Peyer's patch (tissue), 4 donors: Measurements from ENCODE around the gene ZNHIT3. TPM values are rescaled to one million over a fixed set of nuclear protein-coding genes. Genes with fewer than 3 reads are reported as not detected.

Experiments used
- DNase-seq, 3 donors: peaks; one replicate each; pipeline ENCODE4 v3.0.0-alpha.2; 2017 to 2019
- H3K27ac ChIP-seq, 4 donors: fragments of 200-600 bp; sonication (generic); one replicate each; pipeline ENCODE4 v1.5.1; 2016 to 2019
- H3K27me3 ChIP-seq, 2 donors: fragments of 200-600 bp; sonication (generic); one replicate each; pipeline ENCODE4 v1.5.1; 2019
- H3K36me3 ChIP-seq, 3 donors: fragments of 200-600 bp; sonication (generic); one replicate each; pipeline ENCODE4 v1.5.1; 2016 to 2019
- H3K4me1 ChIP-seq, 4 donors: fragments of 200-600 bp; sonication (generic); one replicate each; pipeline ENCODE4 v1.5.1; 2016 to 2019
- H3K4me3 ChIP-seq, 4 donors: fragments of 200-600 bp; sonication (generic); 1 replicate in 3 of 4; 2 replicates in 1 of 4; pipeline ENCODE4 v1.5.1; 2016 to 2019; ENCODE audit warnings: mild to moderate bottlenecking in 1 of 4
- H3K9me3 ChIP-seq, 4 donors: fragments of 200-600 bp; sonication (generic); one replicate each; pipeline ENCODE4 v1.5.1; 2016 to 2019; ENCODE audit warnings: mild to moderate bottlenecking in 1 of 4
- POLR2A ChIP-seq, 2 donors: fragments of 450-650 bp; IDR thresholded peaks; one replicate each; pipeline ENCODE4 v1.5.1; 2017; ENCODE audit warnings: antibody characterized with exemption in 2 of 2, mild to moderate bottlenecking in 2 of 2, moderate library complexity in 2 of 2
- total RNA-seq, 4 donors: library from RNA; depleted of rRNA; stranded (reverse); fragments of >200 nt; gene quantifications; one replicate each; pipeline ENCODE4 v1.1.0, GENCODE V29; 2016
- TF ChIP-seq, protein P1 (sequence below), 6 experiments: fragments of 450-650 bp in 4 of 6; fragments of 200-600 bp in 2 of 6; sonication (generic) in 1 of 6; IDR thresholded peaks; one replicate each; pipeline ENCODE4 v1.5.1; 2017 to 2019; ENCODE audit warnings: antibody characterized with exemption in 6 of 6, mild to moderate bottlenecking in 3 of 6, moderate library complexity in 1 of 6

Gene ZNHIT3
- total RNA-seq, 4 donors from 2014 or later: 13.8 to 29.7 (median 17.9) TPM

DNA sequence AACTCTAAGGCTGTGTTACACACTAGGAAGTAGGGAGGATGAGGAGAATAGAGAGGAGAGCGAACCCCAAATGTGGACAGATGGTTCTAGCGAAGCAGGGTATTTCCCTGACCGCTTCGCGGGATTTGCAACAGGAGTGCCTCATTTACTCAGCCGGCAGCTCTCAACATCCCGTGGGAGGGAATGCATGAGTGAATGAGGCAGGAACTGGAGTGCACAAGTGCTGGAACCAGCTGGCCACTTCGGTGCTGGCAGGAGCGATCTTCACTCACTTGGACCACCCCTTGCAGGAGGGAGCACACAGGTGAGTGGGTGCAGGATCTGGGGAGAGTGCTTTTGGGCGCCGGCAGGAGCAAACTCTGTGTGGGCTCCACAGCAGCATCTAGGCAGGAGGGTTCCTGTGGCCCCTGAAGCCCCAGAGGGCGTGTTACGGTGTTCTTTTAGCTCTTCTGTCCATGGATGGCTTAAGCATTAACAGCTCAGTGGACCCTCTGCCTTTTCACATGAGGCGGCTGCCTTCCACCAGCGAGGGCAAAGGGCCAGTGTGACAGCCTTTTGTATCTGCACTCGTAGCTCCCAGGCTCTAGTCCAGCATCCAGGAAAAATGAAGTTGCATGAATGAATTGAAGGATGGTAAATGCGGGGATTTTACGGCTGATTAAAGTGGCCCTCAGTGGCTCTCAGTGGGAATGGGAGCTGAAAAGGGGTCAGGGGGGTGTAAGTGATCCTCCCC, 17.4 kb upstream of the ZNHIT3 start:
- no peak for DNase-seq

DNA sequence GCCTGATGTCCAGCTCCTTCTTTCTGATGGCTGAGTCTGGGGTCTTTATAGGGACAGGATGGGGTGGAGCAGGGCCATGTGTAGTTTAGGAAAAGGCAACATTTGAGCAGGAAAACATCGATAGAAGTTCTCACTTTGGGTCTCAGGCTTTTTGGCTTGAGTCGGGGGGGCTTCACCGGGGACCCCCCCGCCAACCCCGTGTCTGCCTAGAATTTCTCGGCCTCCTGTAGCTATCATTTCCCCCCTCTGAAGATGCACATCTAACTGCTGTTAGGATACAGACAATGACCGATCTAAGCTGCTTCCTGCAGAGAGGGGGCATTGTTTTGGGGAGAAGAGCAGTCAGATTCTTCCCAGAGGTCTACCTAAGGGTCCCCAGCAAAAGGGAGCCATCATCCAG, 16.7 kb upstream of the ZNHIT3 start:
- Histone ChIP-seq H3K36me3 (no peaks in the 10 kb centered on the region), H3K27ac (no peak overlapping the region), H3K4me1 (no peaks in the 10 kb centered on the region), H3K4me3 (no peak overlapping the region), H3K27me3 (peaks cover 0 to 4% of the 10 kb centered on the region in 2 donors), H3K9me3 (no peaks in the 10 kb centered on the region)
- TF ChIP-seq POLR2A (IDR thresholded peaks at IDR 0.05): no peak
- TF ChIP-seq, protein P1, sequence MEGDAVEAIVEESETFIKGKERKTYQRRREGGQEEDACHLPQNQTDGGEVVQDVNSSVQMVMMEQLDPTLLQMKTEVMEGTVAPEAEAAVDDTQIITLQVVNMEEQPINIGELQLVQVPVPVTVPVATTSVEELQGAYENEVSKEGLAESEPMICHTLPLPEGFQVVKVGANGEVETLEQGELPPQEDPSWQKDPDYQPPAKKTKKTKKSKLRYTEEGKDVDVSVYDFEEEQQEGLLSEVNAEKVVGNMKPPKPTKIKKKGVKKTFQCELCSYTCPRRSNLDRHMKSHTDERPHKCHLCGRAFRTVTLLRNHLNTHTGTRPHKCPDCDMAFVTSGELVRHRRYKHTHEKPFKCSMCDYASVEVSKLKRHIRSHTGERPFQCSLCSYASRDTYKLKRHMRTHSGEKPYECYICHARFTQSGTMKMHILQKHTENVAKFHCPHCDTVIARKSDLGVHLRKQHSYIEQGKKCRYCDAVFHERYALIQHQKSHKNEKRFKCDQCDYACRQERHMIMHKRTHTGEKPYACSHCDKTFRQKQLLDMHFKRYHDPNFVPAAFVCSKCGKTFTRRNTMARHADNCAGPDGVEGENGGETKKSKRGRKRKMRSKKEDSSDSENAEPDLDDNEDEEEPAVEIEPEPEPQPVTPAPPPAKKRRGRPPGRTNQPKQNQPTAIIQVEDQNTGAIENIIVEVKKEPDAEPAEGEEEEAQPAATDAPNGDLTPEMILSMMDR (IDR thresholded peaks at IDR 0.05): no peak
- DNase-seq: no peak

More for the DNA sequence above, 17.4 kb upstream of the ZNHIT3 start:
- Histone ChIP-seq H3K9me3 (peaks cover 0 to under 1% (median 0%) of the 10 kb centered on the region in 4 donors), H3K4me3 (no peak overlapping the region), H3K36me3 (no peaks in the 10 kb centered on the region), H3K27me3 (peaks cover 0 to 7% of the 10 kb centered on the region in 2 donors), H3K27ac (no peak overlapping the region), H3K4me1 (no peaks in the 10 kb centered on the region)
- TF ChIP-seq, protein P1 (IDR thresholded peaks at IDR 0.05): no peak
- TF ChIP-seq POLR2A (IDR thresholded peaks at IDR 0.05): no peak

DNA sequence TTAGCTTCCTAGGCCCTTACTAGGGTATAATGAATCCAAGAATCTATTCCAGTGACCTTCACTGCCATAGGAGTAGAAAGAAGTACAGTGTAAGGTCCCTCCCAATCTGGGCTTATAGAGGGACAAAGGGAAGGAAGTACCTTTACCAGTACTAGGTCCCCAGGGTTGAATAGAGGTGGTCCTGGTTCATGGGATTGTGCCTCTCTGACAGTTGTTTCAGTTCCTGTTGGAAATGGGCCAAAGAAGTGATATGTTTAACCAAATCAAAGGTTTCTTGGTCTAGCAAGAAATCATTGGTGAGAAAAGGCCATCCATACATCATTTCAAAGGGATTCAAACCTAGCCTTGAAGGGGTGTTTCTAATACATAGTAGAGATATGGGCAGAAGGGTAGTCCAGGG, 16.0 kb upstream of the ZNHIT3 start:
- Histone ChIP-seq H3K27ac (no peak overlapping the region), H3K4me1 (no peaks in the 10 kb centered on the region), H3K36me3 (no peaks in the 10 kb centered on the region), H3K27me3 (no peaks in the 10 kb centered on the region), H3K4me3 (no peak overlapping the region), H3K9me3 (no peaks in the 10 kb centered on the region)
- no peak for DNase-seq
- TF ChIP-seq POLR2A (IDR thresholded peaks at IDR 0.05): no peak
- TF ChIP-seq, protein P1 (IDR thresholded peaks at IDR 0.05): no peak

DNA sequence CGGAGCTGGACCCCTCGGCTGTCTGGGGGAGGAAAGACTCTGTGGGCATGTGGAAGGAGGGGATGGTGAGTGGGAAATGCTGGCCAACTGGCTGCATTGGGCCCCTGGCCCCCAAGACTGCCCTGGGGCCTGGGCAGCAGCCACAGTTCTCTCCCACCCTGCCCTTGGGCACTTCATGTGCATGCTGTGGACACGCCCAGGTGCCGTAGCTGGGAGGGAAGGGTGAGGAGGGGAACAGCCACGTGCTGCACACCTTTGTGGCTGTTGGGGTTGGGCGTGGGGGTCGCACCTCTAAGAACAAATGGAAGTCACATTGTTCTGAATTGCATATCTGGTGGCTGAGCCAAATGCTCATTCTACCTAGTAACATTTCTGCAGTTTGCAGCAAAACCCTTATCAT, 11.9 kb upstream of the ZNHIT3 start:
- Histone ChIP-seq H3K4me1 (no peaks in the 10 kb centered on the region), H3K27me3 (no peaks in the 10 kb centered on the region), H3K9me3 (no peaks in the 10 kb centered on the region), H3K27ac (no peak overlapping the region), H3K36me3 (no peaks in the 10 kb centered on the region), H3K4me3 (no peak overlapping the region)
- no peak for DNase-seq
- TF ChIP-seq, protein P1 (IDR thresholded peaks at IDR 0.05): no peak
- TF ChIP-seq POLR2A (IDR thresholded peaks at IDR 0.05): no peak

DNA sequence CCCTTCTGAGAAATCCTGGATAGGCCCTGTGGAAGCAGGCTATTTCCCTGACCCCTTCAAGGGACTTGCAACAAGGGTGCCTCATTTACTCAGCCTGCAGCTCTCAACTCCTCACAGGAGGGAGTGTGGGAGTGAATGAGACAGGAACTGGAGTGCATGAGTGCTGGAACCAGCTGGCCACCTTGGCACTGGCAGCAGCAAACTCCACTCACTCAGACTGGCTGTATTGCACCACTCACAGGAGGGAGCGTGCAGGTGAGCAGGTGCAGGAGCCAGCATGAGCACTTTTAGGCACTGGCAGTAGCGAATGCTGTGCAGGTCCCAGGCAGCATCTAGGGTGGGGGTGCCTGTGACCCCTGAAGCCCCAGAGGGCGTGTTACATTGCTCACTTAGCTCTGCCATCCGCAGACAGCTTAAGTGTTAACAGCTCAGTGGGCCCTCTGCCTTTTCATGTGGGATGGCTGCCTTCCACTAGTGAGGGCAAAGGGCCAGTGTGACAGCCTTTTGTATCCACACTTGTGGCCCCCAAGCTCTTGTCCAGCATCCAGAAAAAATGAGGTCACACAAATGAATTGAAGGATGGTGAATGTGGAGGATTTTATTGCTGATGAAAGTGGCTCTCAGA, 11.0 kb upstream of the ZNHIT3 start:
- DNase-seq: no peak
- H3K27ac ChIP-seq: no peak overlapping the region
- H3K4me3 ChIP-seq: no peak overlapping the region
- no peaks in the 10 kb centered on the region for H3K4me1 ChIP-seq
- H3K9me3 ChIP-seq: no peaks in the 10 kb centered on the region
- no peak for TF ChIP-seq POLR2A (IDR thresholded peaks at IDR 0.05)
- TF ChIP-seq, protein P1 (IDR thresholded peaks at IDR 0.05): no peak
- no peaks in the 10 kb centered on the region for H3K36me3 ChIP-seq
- no peaks in the 10 kb centered on the region for H3K27me3 ChIP-seq
